ENCODE results near the gene SCP2.

Gene SCP2

DNA sequence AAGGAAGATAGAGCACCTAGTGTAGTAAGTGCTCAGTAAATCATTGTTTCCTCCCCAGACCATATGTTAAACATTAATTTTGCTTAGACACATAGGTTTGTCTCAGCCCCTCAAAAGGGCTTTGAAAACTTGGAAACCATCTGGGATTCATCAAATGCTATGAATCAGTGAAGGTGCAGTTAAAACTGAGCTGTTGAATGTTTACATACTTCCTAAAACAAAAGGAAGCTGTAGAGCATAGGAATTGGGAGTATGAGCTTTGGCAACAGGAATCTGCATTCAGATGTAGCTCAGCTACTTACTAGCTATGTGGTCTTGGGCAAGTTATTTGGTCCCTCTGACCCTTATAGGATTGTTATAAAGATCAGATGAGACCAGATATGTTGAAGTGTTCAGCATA is 116.2 kb downstream of the SCP2 start:
- DNase-seq, result no peak

- no peak for DNase-seq
These were observed 117.8 kb downstream of the SCP2 start for GRCh38 chr1:53044926-53045325.

- no peak for DNase-seq
These were observed 119.9 kb downstream of the SCP2 start for GRCh38 chr1:53046930-53047329.

GRCh38 chr1:53047737-53048736 is 121.0 kb downstream of the SCP2 start:
- no peak for DNase-seq

- no peak for DNase-seq
These were observed 122.0 kb downstream of the SCP2 start for GRCh38 chr1:53048960-53049573.

DNA sequence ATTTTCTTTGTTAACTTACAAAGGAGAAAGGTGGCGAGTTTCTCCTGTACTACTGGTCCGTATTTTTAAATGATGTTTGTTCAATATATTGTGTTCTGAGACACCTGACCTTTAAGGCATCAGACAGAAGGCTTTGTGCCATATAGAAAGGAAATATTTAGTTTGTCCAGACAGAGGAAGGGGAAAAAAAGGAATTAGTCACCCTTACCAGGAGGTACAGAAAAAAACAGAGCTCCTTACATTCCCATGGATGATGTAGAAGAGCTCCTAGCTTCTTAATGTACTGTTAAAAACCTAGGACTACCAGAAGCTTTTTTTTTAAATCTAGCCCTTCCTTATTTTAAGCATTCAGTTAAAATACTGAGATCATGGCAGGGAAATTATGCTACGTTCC is 122.5 kb downstream of the SCP2 start:
- no peak for DNase-seq

GRCh38 chr1:53050310-53050709 is 123.2 kb downstream of the SCP2 start:
- DNase-seq, result no peak

- no peak for DNase-seq
These were observed 124.6 kb downstream of the SCP2 start for GRCh38 chr1:53051676-53052075.

DNA sequence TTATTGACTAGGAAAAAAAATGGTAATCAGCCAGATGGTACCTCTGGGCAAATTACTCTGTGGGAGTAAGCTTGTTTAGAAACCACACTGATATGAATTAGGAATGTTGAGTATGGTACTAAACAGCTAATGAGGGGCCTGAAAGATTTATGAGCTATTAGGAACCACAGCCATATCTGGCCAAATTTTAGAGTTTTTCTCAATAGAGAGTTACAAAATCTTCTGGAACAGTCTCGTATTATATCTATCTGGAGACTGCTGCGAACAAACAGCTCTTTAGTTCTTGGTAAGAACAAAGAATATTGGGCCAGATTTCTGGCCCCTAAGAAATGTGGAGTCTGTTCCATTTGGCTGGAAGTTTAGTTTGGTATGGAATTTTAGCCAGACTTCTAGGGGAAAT is 130.1 kb downstream of the SCP2 start:
- DNase-seq, result no peak

DNA sequence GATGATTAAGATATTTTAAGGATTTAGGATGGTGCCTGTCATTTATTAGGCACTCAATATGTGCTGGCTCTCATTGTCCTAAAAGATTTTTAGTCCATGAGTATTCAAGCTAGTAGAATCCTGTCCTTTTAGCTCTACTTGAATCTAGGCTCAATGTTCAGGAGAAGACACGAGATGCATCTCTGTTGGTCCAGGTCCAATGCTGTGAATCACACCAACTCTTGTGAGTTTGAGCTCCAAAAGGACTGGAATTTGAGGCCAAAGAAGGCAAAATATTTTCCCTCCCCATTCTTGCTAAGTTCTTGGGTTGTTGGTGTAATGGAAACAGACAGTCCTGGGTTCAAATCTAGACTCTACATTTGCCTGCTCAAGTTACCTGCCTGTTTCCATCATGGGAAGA is 133.5 kb downstream of the SCP2 start:
- DNase-seq, result no peak

GRCh38 chr1:53061123-53061858 is 134.2 kb downstream of the SCP2 start:
- no peak for DNase-seq

DNA sequence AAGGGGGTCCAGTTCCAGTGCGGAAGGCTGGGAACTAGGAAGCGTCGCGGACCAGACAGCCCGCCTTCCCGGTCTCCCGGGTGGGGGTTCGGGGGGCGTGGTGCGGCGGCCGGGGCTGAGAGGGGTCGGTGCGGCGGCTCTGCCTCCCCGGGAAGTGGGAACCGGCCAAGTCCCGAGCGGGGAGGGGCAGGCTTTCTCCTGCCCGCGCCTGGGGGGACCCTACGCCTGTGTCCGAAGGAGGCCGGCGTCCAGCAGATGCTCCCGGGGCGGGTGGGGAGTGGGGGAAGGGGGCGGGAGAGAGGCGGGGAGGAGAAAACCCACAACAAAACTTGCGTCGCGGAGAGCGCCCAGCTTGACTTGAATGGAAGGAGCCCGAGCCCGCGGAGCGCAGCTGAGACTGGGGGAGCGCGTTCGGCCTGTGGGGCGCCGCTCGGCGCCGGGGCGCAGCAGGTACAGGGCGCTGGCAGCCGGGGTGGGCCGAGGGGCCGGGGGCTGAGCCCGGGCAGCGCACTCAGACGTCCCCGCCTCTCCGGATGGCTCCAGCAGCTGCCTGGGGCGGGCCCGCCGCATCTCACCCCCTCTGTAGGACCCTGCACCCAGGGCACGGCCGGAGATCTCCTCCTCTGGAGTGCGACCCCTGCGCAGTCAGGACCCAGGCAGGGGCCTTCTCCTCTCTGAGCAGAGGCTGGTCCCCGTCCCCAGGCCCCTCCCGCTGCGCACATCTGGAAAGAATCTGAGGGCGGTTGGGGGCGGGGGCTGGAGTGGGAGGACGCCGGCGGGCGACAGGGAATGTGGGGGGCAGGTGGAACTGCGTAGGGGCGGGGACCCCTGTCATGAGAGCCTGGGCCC is 135.0 kb downstream of the SCP2 start, which contains the start of gene PODN:
Gene PODN, plus strand, starts transcription at position 355 of the 849 bp plus-strand sequence. CDS start 7,643 bp downstream, outside the sequence.
- DNase-seq, result no peak

GRCh38 chr1:53062708-53063591 is 135.9 kb downstream of the SCP2 start:
- no peak for DNase-seq

DNA sequence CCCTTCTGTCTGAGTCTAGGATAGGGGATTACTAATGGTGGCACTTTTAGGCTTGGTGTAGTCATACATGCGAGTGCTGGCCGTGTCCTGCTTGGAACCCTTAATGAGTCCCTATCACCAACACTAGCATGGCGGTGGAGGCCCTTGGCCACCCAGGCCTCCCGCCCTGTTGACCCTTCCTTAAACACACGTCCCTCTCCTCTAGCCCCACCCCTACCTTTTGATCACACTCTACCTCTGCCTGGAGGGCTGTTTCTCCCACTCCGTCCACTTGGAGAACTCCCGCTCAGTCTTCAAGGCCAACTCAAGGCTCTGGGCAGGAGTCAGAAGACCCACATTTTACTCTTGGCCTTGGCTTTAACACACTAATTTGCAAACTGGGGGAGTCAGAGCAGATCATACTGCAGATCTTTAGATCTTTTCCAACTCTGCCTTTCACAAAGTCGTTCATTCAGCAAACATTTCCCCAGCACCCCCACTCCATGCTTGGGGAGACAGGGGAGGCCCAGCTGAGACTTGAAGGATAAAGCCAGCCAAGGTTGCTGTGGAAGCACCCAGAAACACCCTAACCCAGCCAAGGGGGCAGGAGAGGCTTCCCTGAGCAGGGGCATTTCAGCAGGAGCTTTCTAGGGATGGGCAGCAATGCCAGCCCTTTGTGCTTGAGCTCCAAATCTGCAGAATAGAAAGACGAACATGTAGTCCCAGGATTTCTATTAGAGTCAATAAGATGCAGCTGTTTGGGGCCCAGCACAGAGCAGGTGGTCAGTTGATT is 136.9 kb downstream of the SCP2 start:
- no peak for DNase-seq

DNA sequence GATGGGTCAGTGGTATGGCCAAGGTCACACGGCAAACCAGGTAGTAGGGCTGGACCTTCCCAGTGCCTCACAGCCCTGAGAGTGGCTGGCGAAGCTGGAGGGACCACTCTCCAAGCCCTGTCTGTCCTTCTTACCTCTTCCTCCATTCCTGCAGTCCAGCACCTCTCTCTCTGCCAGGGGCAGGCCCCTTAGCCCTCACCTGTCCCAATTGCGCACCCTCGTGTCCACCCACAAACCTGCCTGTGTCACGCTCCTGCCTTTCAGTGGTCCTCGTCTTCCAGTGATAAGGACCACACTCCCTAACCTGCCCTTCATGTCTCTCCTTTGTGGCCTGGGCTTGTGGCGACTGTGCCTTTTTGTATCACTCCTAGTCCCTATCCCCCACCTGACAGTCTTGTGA is 138.3 kb downstream of the SCP2 start:
- DNase-seq, result no peak

DNA sequence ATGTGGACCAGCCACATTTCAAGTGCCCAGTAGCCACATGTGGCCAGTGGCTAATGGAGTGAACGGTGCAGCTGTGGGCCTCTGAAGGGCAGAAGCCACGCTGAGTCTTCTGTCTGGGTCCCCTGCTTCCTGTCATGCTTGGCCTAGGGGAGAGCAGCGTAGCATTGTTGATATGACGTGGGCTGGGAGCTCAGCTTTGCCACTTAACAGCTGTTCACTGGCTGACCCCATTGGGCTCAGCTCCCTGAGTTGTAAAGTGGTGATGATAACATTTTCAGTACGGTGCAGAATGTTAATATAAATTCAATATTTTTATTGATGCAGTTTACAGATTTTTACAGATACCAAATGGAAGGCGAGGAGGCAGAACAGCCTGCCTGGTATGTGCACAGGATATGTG is 139.4 kb downstream of the SCP2 start:
- DNase-seq, result no peak

DNA sequence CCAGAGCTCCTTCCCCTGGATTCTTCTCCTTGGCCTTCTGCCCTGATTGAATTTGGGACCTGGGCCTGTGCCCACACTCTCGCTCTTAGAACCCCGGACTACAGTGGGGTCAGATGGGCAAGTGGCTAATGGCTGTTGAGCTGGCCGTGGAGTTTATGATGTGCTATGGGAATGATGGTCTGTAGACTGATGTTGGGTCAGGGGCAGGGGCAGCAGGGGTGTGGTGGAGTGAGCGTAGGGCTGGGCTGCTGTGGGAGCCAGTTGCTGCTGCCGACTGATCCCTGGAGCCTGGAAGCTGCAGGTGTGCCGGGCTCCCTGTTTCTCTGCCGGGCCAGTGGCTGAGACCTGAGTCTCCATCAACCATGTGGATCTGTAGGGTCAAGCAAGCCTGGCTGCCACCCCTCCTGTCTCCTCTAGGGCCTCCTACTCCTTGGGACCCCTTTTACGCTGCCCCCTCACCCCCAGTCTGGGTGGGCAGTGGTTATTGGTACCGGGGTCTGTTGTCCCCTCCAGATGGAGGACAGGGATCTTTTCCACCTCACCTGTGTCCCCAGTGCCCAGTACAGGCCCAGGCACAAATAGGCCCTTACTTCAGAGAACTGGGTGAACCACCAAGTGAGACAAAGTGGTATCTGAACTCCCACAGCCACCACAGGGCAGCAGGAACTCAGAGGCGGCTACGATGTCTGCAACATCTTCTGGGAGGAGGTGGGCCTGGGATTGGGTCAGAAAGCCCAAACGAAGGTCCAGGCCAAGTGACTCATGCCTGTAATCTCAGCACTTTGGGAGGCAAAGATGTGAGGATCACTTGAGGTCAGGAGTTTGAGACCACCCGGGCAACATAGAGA is 140.0 kb downstream of the SCP2 start:
- DNase-seq, result no peak

DNA sequence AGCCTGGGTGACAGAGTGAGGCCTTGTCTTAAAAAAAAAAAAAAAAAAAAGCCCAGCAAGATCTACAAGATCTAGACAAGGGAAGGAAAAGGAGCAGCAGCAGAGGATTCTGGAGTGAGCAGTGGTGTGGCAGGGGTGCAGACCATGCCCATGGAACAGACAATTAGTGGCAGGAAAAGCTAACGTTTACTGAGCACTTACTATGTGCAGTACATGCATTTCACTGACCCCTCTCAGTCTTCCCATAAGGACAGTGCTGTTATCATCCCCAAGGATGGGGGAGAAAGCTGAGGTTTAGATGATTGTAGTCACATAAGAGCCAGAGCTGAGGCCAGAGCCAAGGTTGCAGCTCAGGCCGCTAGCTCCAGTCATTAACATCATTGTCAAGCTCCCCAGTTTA is 140.8 kb downstream of the SCP2 start:
- DNase-seq, result no peak

Data from inflammatory macrophage (primary cell).